K562 (cell line): ENCODE data around the gene SDR39U1. TPM values are rescaled to one million over a fixed set of nuclear protein-coding genes. Genes with fewer than 3 reads are reported as not detected.

Experiments
- COPS2 ChIP-seq: fragments of 450-650 bp; conservative IDR thresholded peaks from 2 replicates; pipeline ENCODE4 v1.6.1; 2016; ENCODE audit warnings: mild to moderate bottlenecking, moderate library complexity
- EHMT2 ChIP-seq: fragments of 450-650 bp; IDR thresholded peaks from 2 replicates; pipeline ENCODE4 v1.6.1; 2018; ENCODE audit warnings: antibody characterized with exemption
- FUS ChIP-seq: fragments of 200-400 bp; formaldehyde crosslinking; optimal IDR thresholded peaks from 2 replicates; pipeline ENCODE3; 2017; ENCODE audit warnings: low read depth, low read length
- MGA ChIP-seq: fragments of 450-650 bp; IDR thresholded peaks from 2 replicates; pipeline ENCODE4 v1.6.1; 2016; ENCODE audit warnings: mild to moderate bottlenecking, moderate library complexity
- NCOA4 ChIP-seq: fragments of 450-650 bp; IDR thresholded peaks from 2 replicates; pipeline ENCODE4 v1.6.1; 2018; ENCODE audit warnings: mild to moderate bottlenecking; ENCODE audit not compliant: partially characterized antibody
- NFRKB ChIP-seq: fragments of 450-650 bp; IDR thresholded peaks from 2 replicates; pipeline ENCODE4 v1.6.1; 2016; ENCODE audit warnings: low read depth
- ZBTB5 ChIP-seq: fragments of 450-650 bp; IDR thresholded peaks from 2 replicates; pipeline ENCODE4 v1.6.1; 2017; ENCODE audit warnings: antibody characterized with exemption
- polyA plus RNA-seq, 8 experiments: library from polyadenylated mRNA; depleted of rRNA in 4 of 8; stranded (reverse) in 5 of 8; unstranded in 3 of 8; fragments of >200 nt; fragmentation: Nextera tagmentation in 2 of 8; fragmentation: Illumina TruSeq in 1 of 8; extraction: Ambion mirVana in 2 of 8; extraction: Trizol in 1 of 8; gene quantifications; 2 replicates each; pipeline versions ENCODE4 v1.2.1 to v1.2.3, GENCODE V29; 2011 to 2014; ENCODE audit warnings: inconsistent platforms in 1 of 8, missing spikeins in 1 of 8
- total RNA-seq, 7 experiments: library from RNA; depleted of rRNA in 6 of 7; stranded (reverse); fragments of >200 nt in 6 of 7; fragmentation: Illumina TruSeq in 2 of 7; extraction: Trizol in 2 of 7; gene quantifications; 2 replicates each; pipeline versions ENCODE4 v1.2.1 to v1.2.3, GENCODE V29; 2011 to 2021; ENCODE audit warnings: low replicate concordance in 1 of 7
- TF ChIP-seq, protein P1 (sequence below): fragments of 150-350 bp; IDR thresholded peaks from 2 replicates; pipeline ENCODE4 v1.6.1; 2014; ENCODE audit warnings: low read depth, mild to moderate bottlenecking, low read length, borderline replicate concordance

The SDR39U1 gene
- total and polyA plus RNA-seq, 9 of the 15 experiments (the other 6 are each of a cell fraction or from before 2014, with no cell fraction given) = 10.4 to 56.1 (median 19.8) TPM

- TF ChIP-seq, protein P1, sequence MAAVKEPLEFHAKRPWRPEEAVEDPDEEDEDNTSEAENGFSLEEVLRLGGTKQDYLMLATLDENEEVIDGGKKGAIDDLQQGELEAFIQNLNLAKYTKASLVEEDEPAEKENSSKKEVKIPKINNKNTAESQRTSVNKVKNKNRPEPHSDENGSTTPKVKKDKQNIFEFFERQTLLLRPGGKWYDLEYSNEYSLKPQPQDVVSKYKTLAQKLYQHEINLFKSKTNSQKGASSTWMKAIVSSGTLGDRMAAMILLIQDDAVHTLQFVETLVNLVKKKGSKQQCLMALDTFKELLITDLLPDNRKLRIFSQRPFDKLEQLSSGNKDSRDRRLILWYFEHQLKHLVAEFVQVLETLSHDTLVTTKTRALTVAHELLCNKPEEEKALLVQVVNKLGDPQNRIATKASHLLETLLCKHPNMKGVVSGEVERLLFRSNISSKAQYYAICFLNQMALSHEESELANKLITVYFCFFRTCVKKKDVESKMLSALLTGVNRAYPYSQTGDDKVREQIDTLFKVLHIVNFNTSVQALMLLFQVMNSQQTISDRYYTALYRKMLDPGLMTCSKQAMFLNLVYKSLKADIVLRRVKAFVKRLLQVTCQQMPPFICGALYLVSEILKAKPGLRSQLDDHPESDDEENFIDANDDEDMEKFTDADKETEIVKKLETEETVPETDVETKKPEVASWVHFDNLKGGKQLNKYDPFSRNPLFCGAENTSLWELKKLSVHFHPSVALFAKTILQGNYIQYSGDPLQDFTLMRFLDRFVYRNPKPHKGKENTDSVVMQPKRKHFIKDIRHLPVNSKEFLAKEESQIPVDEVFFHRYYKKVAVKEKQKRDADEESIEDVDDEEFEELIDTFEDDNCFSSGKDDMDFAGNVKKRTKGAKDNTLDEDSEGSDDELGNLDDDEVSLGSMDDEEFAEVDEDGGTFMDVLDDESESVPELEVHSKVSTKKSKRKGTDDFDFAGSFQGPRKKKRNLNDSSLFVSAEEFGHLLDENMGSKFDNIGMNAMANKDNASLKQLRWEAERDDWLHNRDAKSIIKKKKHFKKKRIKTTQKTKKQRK = no peak
- TF ChIP-seq EHMT2 (no peak), NCOA4 (no peak), ZBTB5 (no peak), COPS2 (no peak), NFRKB (peak; percentile 68; the same call in 1 of the 2 replicates), MGA (peak; percentile 79), FUS (no peak)
Measured at GRCh38 chr14:24429395-24430142, 13.0 kb downstream of the SDR39U1 start, which contains the start of the genes CBLN3 and KHNYN (continued).
